GM20000 (cell line): ENCODE measurements around the gene SLC29A1.

Source experiments
- DNase-seq: peaks from one replicate; pipeline ENCODE4 v3.0.0; 2012; ENCODE audit warnings: low spot score
- TF ChIP-seq, protein P1 (sequence below): IDR thresholded peaks from 2 replicates; pipeline ENCODE4 v1.5.1; 2012; ENCODE audit warnings: mild to moderate bottlenecking, control low read depth; ENCODE audit errors: extremely low read depth, missing control alignments

SLC29A1 gene

DNA sequence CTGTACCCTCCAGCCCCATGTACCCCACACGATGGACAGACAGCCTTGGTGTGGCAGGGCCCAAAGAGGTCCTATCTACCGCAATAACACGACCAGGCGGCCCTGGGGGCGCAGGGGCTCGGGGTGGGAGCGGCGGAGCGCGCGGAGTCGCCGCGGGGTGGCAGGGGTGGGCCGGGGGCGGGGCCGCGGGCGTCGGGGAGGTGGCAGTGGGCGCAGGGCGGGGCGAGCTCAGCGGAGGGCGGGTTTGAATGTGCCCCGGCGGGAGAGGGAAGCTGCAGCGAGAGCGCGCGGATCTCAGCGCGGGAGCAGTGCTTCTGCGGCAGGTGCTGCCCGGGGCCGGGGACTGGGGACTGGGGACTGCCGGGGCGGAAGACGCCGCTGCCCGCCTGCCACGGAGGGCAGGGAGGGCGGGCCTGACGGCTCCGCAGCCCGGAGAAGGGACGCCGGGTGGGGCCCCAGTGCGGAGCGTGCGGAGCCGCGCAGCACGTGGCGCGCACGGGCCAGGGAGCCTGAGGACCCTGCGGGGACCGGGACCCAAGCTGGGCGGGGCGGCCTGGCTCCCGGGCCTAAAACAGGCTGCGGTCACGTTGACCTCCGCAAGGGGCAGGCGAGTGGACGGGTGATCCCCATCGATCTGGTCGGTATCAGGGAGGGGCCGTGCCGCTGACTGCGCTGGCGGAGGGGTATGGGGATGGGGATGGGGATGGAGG is at the start of gene SLC29A1:
Gene SLC29A1 (plus strand): TSS at position 277 of the 710 bp plus-strand sequence. CDS start 3,719 bp downstream, outside the sequence.
- DNase-seq, result peak; percentile 97
- TF ChIP-seq, protein P1, sequence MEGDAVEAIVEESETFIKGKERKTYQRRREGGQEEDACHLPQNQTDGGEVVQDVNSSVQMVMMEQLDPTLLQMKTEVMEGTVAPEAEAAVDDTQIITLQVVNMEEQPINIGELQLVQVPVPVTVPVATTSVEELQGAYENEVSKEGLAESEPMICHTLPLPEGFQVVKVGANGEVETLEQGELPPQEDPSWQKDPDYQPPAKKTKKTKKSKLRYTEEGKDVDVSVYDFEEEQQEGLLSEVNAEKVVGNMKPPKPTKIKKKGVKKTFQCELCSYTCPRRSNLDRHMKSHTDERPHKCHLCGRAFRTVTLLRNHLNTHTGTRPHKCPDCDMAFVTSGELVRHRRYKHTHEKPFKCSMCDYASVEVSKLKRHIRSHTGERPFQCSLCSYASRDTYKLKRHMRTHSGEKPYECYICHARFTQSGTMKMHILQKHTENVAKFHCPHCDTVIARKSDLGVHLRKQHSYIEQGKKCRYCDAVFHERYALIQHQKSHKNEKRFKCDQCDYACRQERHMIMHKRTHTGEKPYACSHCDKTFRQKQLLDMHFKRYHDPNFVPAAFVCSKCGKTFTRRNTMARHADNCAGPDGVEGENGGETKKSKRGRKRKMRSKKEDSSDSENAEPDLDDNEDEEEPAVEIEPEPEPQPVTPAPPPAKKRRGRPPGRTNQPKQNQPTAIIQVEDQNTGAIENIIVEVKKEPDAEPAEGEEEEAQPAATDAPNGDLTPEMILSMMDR, result no peak

DNA sequence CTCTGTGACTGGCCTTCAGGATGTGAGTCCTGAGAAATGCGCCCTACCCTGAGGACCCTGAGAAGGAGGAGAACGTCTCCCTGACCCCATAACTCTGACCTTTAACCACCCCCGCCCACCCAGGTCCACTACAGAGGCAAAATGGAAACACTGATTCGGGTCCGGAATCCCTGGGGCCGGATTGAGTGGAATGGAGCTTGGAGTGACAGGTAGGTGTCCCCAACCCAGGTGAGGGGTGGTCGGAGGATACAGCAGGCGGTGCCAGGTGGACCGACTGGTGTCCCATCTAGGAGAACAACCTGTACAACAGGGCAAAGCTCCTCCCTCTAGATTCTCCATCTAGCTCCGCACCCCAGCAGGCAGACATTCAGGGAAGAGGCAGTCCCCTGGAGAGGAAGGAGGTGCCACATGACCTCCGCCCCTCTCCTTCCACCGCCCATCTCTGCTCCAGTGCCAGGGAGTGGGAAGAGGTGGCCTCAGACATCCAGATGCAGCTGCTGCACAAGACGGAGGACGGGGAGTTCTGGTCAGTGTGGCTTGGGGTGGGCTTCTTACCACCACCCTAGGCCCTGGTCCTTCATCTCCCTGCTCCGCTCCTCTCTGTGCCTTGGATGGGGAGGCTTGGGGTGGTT is 47.1 kb upstream of the SLC29A1 start:
- TF ChIP-seq, protein P1, result no peak
- DNase-seq, result no peak

DNA sequence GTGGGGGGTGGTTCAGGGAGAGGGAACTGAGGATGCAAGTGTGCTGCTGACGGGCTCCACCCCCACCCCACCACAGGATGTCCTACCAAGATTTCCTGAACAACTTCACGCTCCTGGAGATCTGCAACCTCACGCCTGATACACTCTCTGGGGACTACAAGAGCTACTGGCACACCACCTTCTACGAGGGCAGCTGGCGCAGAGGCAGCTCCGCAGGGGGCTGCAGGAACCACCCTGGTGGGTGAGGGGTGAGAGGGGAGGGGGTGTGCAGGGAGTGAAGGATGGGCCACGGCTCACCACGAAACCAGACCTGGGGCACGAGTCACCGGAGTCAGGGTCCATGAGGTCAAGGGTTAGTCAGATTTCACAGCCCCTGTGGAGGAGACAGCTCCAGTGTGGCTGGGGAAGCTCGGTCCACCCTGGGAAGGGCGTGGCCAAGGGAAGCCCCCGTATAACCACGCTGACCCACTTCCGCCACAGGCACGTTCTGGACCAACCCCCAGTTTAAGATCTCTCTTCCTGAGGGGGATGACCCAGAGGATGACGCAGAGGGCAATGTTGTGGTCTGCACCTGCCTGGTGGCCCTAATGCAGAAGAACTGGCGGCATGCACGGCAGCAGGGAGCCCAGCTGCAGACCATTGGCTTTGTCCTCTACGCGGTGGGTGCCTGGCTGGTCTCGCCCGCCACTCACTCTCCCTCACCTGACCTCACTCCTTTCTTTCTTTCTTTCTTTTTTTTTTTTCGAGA is 46.5 kb upstream of the SLC29A1 start:
- TF ChIP-seq, protein P1, result no peak
- DNase-seq, result peak; percentile 74

DNA sequence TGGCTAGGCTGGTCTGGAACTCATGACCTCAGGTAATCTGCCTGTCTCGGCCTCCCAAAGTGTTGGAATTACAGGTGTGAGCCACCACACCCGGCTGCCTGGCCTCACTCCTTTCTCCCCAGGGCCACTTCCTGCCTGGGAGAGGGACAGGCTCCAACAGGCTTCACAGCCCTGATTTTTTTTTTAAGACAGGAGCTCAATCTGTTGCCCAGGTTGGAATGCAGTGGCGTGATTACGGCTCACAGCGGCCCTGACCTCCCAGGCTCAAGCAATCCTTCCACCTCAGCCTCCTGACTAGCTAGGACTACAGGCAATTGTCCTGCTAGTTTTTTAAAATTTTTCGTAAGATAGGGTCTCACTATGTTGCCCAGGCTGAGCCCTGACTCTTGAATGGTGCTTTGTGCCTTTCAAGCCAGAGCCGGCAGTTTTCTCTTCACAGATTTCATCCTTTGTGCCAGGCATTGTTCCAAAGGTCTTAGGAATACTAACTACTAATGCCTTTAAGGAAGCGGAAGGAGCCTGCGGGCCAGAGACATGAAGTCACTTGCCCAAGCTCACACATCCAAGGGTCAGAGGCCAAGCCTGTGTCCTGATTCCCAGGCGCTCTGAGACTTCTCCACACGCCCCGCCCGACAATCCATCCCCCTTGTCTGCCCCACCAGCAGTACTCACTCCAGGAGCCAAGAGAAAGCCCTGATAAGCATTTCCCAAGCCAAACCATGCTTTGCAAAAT is 45.5 kb upstream of the SLC29A1 start:
- DNase-seq, result no peak
- TF ChIP-seq, protein P1, result no peak

DNA sequence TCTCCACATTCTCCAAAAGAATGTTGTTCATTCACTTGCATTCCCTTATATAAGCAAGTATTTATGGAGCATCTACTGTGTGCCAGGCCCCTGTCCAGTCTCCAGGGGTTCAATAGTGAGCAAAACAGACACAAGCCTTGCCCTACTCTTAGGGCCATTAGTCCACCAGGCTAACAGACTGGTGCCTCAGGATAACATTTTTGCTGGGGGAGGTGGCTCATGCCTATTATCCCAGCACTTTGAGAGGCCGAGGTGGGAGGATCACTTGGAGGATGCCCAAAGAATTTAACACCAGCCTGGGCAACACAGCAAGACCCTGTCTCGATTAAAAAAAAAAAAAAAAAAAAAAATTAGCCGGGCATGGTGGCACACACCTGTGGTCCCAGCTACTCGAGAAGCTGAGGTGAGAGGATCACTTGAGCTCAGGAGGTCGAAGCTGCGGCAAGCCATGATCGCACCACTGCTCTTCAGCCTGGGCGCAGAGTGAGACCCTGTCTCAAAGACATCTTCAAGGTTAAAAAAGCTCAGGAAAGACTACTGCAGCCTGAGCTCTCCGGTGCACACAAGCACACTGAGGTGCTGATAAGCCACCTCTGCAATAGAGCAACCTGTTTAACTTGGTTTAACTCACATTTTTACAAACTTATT is 44.8 kb upstream of the SLC29A1 start:
- DNase-seq, result no peak
- TF ChIP-seq, protein P1, result no peak

DNA sequence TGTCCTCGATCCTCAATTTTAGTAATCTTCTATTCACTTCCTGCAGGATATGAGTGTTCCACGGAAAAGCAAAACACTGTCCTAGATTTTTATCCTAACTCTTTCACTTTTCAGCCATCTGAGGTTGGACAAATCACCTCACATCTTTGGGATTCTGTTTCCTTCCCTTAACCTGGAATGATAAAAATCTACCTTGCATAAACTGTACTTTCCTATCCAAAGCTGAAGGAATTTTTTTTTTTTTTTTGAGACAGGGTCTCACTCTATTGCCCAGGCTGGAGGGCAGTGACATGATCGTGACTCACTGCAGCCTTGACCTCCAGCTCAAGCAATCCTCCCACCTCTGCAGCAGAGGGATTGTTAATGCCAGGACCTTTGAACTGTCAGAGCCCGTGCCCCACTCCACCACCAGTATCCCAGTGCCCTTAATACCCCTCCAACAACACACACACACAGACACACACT is 44.3 kb upstream of the SLC29A1 start:
- DNase-seq, result no peak
- TF ChIP-seq, protein P1, result no peak
